Upper lobe of left lung (tissue), 6 donors: ENCODE results near the gene CSRP1. TPM values are rescaled to one million over a fixed set of nuclear protein-coding genes. Genes with fewer than 3 reads are reported as not detected.
A peak's percentile ranks its signal among the peaks of the same experiment; 100 is the strongest.

Source experiments
- ATAC-seq, 2 donors: fragments of 200-7000 bp; cut with Tn5 transposase; one replicate each; pipeline ENCODE4 v1.9.1; 2022; ENCODE audit warnings: mild to moderate bottlenecking in 2 of 2, moderate library complexity in 2 of 2; ENCODE audit not compliant: low FRiP score in 2 of 2
- DNase-seq, 2 donors: peaks; one replicate each; pipeline ENCODE4 v3.0.0-alpha.2; 2019 to 2020
- H3K27ac ChIP-seq, 4 donors: fragments of 200-600 bp; sonication (generic); one replicate each; pipeline ENCODE4 v1.5.1; 2016 to 2019
- H3K27me3 ChIP-seq, 4 donors: fragments of 200-600 bp; sonication (generic); one replicate each; pipeline ENCODE4 v1.5.1; 2017 to 2019
- H3K36me3 ChIP-seq, 4 donors: fragments of 200-600 bp; sonication (generic); one replicate each; pipeline ENCODE4 v1.5.1; 2016 to 2019
- H3K4me1 ChIP-seq, 4 donors: fragments of 200-600 bp; sonication (generic); one replicate each; pipeline ENCODE4 v1.5.1; 2018 to 2019
- H3K4me3 ChIP-seq, 4 donors: fragments of 200-600 bp; sonication (generic); one replicate each; pipeline ENCODE4 v1.5.1; 2017 to 2019; ENCODE audit warnings: mild to moderate bottlenecking in 2 of 4, moderate library complexity in 1 of 4
- H3K9me3 ChIP-seq, 4 donors: fragments of 200-600 bp; sonication (generic); one replicate each; pipeline ENCODE4 v1.5.1; 2018 to 2019
- CTCF ChIP-seq, 6 experiments: fragments of 450-650 bp in 4 of 6; fragments of 200-600 bp in 2 of 6; sonication (generic) in 2 of 6; IDR thresholded peaks; one replicate each; pipeline ENCODE4 v1.5.1; 2016 to 2019; ENCODE audit warnings: antibody characterized with exemption in 6 of 6
- EP300 ChIP-seq, 4 donors: sonication (generic); formaldehyde crosslinking; IDR thresholded peaks; one replicate each; pipeline ENCODE4 v1.5.1; 2017; ENCODE audit warnings: antibody characterized with exemption in 4 of 4, control low read depth in 2 of 4
- POLR2A ChIP-seq, 4 donors: fragments of 450-650 bp; IDR thresholded peaks; one replicate each; pipeline ENCODE4 v1.5.1; 2016 to 2017; ENCODE audit warnings: antibody characterized with exemption in 4 of 4, mild to moderate bottlenecking in 2 of 4
- POLR2AphosphoS5 ChIP-seq, 2 donors: sonication (generic); formaldehyde crosslinking; IDR thresholded peaks; one replicate each; pipeline ENCODE4 v1.5.1; 2017; ENCODE audit warnings: antibody characterized with exemption in 2 of 2
- WGBS, 2 donors: methylation state at CpG; one replicate each; pipeline ENCODE4 v1.1.5; 2017 to 2018; 5-methylcytosine and 5-hydroxymethylcytosine counted together
- total RNA-seq, 6 donors: library from RNA; depleted of rRNA in 4 of 6; stranded (reverse); fragments of >200 nt in 4 of 6; gene quantifications; one replicate each; pipeline versions ENCODE4 v1.1.0 to v1.2.1, GENCODE V29; 2016 to 2021
- donor health status: DM: no; HTN: no; CAD: no; lungs with moderate emphysema.
- donor health status: DM: no; HTN: yes; CAD: no; lungs with severe emphysema.

CSRP1 gene
- total RNA-seq, 6 donors from 2014 or later = 200 to 495 (median 327) TPM

GRCh38 chr1:201545851-201546492 lies 39.0 kb upstream of the CSRP1 start:
- Histone ChIP-seq H3K9me3 (no peaks in the 10 kb centered on the region), H3K36me3 (no peaks in the 10 kb centered on the region), H3K27me3 (no peaks in the 10 kb centered on the region), H3K4me3 (no peak overlapping the region), H3K4me1 (peaks cover 16 to 40% (median 34%) of the 10 kb centered on the region in 4 donors), H3K27ac (no peak overlapping the region)
- 41 to 53% methylated on average over 8 to 9 of the region's 9 CpGs for WGBS, 2 donors
- TF ChIP-seq POLR2AphosphoS5 (IDR thresholded peaks at IDR 0.05) (no peak), EP300 (IDR thresholded peaks at IDR 0.05) (no peak), CTCF (IDR thresholded peaks at IDR 0.05) (no peak), POLR2A (IDR thresholded peaks at IDR 0.05) (no peak)
- no peak for ATAC-seq
- no peak for DNase-seq

- DNase-seq (no peak), ATAC-seq (no peak)
- Histone ChIP-seq H3K36me3 (no peaks in the 10 kb centered on the region), H3K27me3 (peaks cover 0 to 1% (median 0%) of the 10 kb centered on the region in 4 donors), H3K4me3 (no peak overlapping the region), H3K4me1 (peaks cover 28 to 45% (median 38%) of the 10 kb centered on the region in 4 donors), H3K9me3 (no peaks in the 10 kb centered on the region), H3K27ac (no peak overlapping the region)
- 93 to 94% methylated on average over 3 of the region's 3 CpGs for WGBS, 2 donors
- TF ChIP-seq CTCF (IDR thresholded peaks at IDR 0.05) (no peak), EP300 (IDR thresholded peaks at IDR 0.05) (no peak), POLR2AphosphoS5 (IDR thresholded peaks at IDR 0.05) (no peak), POLR2A (IDR thresholded peaks at IDR 0.05) (no peak)
Measured at GRCh38 chr1:201544710-201545109, 37.8 kb upstream of the CSRP1 start.

- ATAC-seq (no peak), DNase-seq (no peak)
- WGBS, 2 donors = 54 to 57% methylated on average over 7 of the region's 7 CpGs
- Histone ChIP-seq H3K9me3 (no peaks in the 10 kb centered on the region), H3K27me3 (peaks cover 0 to 8% (median 0%) of the 10 kb centered on the region in 4 donors), H3K27ac (peak overlapping the region in 2 of 4 donors; percentile 7 to 9), H3K4me3 (no peak overlapping the region), H3K36me3 (no peaks in the 10 kb centered on the region), H3K4me1 (peaks cover 35 to 52% (median 40%) of the 10 kb centered on the region in 4 donors)
- no peak for TF ChIP-seq POLR2AphosphoS5 (IDR thresholded peaks at IDR 0.05)
- TF ChIP-seq EP300 (IDR thresholded peaks at IDR 0.05) = no peak
- TF ChIP-seq CTCF (IDR thresholded peaks at IDR 0.05) = no peak
- TF ChIP-seq POLR2A (IDR thresholded peaks at IDR 0.05) = no peak
Measured at GRCh38 chr1:201543871-201544642, 37.1 kb upstream of the CSRP1 start.

GRCh38 chr1:201542309-201543035 lies 35.5 kb upstream of the CSRP1 start:
- ATAC-seq (no peak), DNase-seq (no peak)
- peaks cover 47 to 68% (median 52%) of the 10 kb centered on the region in 4 donors for H3K4me1 ChIP-seq
- H3K4me3 ChIP-seq = no peak overlapping the region
- no peaks in the 10 kb centered on the region for H3K9me3 ChIP-seq
- TF ChIP-seq CTCF (IDR thresholded peaks at IDR 0.05) = no peak
- TF ChIP-seq EP300 (IDR thresholded peaks at IDR 0.05) = no peak
- TF ChIP-seq POLR2A (IDR thresholded peaks at IDR 0.05) = no peak
- no peak for TF ChIP-seq POLR2AphosphoS5 (IDR thresholded peaks at IDR 0.05)
- peak overlapping the region; percentile 52 to 90 (median 88) for H3K27ac ChIP-seq
- peaks cover 0 to 12% (median 0%) of the 10 kb centered on the region in 4 donors for H3K27me3 ChIP-seq
- H3K36me3 ChIP-seq = no peaks in the 10 kb centered on the region
- WGBS, 2 donors = 49 to 55% methylated on average over 9 of the region's 9 CpGs
